ENCODE measurements around the gene PIK3CA.
"Not testable (repeated sequence)": the region's sequence is repeated elsewhere in the genome, so short reads cannot be mapped to it uniquely, and the experiment has no call there.

Gene PIK3CA

DNA sequence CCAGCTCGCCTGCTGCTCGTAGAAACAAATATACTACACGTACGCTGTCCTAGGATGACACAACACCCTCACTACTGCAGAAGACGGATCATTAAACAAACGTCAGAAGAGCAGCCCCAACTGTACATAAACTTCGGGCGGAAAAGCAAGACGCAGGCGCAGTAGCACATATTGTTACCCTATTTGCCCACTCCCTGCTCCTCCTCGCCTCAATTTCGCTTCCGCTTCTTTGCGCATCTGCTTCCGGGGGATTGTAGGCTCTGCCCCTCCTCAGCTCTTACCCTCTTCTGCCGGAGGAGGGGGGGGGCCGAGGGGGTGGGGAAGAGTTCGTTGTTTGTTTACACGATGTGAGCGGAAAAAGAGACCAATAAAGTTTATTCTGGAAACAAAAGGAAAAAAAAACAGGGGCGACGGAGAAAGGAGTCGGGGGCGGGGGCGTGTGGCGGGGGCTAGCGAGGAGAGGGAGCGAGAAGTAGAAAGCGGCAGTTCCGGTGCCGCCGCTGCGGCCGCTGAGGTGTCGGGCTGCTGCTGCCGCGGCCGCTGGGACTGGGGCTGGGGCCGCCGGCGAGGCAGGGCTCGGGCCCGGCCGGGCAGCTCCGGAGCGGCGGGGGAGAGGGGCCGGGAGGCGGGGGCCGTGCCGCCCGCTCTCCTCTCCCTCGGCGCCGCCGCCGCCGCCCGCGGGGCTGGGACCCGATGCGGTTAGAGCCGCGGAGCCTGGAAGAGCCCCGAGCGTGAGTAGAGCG lies at the start of gene PIK3CA:
Gene PIK3CA (plus strand): TSS at position 485 of the 743 bp plus-strand sequence. CDS start 50,469 bp downstream, outside the sequence.
- peak; percentile 98 for DNase-seq

- no peak for DNase-seq
Measured at GRCh38 chr3:179098388-179099077, 49.6 kb upstream of the PIK3CA start.

- DNase-seq: no peak
Measured at GRCh38 chr3:179100652-179101051, 47.5 kb upstream of the PIK3CA start.

GRCh38 chr3:179105881-179106280 lies 42.3 kb upstream of the PIK3CA start:
- no peak for DNase-seq

DNA sequence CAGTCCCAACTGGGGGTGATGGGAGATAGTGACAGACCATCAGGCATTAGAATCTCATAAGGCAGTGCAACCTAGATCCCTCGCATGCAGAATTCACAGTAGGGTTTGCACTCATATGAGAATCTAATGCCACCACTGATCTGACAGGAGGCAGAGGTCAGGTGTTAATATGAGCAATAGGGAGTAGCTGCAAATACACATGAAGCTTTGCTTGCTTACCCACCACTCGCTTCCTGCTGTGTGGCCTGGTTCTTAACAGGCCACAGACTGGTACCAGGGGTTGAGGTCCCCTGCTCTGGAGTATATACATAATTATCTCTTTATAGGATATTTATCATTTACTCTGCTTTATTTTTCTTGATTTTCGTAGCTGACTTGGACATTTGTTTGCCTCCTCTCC lies 40.5 kb upstream of the PIK3CA start:
- DNase-seq: no peak

DNA sequence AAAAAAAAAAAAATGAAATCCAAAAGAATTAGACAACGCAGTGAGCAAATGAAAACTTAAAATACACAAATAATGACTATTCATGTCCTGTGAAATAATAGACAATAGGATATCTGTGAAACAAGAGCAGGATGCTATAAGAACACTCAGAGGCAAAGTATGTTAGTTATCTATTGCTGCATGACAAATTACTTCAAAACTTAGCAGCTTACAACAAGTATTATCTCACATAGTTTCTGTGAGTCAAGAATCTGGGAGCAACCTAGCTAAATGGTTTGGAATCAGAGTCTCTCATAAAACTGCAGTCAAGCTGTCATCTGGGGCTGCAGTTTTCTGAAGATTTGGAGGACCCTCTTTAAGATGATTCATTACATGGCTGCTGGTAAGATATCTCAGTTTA lies 40.1 kb upstream of the PIK3CA start:
- no peak for DNase-seq

DNA sequence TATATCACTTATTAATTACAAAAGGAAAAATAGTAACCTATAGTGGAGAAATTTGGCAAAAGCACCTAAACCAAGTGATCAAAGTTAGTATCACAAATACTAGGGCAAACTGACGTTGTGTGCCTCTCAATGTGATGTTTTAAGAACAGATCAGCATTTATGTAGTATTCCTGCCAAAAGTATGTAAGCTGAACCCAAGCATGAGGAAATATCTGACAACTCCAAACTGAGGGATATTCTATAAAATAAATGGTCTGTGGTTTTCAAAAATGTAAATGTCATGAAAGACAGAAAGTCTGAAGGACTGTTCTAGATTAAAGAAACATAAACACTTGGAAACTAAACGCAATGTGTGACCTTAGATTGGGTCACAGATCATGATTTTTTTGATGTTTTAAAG lies 34.3 kb upstream of the PIK3CA start:
- no peak for DNase-seq

DNA sequence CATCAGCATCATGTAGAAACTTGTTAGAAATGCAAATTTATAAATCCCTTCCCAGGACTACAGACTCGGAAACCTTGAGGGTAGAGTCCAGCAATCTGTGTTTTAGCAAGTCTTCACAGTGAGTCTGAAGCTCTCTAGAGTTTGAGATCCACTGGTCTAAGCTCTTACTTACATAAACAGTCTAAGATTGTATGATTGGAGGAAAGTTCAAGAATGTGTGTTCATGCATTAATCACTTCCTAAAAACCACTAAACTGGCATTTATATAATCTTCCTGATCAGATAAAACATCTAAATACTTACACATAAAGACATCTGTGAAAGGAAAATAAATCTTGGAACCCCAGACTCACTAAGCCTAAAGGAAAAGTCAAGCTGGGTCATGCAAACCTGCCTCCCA lies 32.7 kb upstream of the PIK3CA start:
- not testable (repeated sequence) for DNase-seq

DNA sequence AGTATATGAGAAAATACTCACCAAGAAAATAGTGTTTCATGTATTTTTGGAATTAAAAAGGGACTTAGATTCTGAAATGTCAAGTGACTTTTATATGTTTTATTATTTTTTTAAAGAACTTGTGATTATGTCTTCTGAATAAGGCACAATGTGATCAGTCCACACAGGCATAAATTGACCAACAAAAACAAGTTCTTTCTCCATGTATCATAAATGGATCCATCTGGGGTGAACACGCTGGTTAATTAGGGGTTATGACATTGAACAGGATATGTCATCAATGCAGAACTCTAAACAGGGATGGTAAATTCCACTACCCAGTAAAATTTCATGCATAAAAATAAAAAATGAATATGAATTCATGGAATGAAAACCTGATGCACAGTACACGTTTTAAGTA lies 31.3 kb upstream of the PIK3CA start:
- DNase-seq: no peak

GRCh38 chr3:179132191-179132890 lies 15.8 kb upstream of the PIK3CA start:
- not testable (repeated sequence) for DNase-seq

- no peak for DNase-seq
Measured at GRCh38 chr3:179133575-179133974, 14.6 kb upstream of the PIK3CA start.

- no peak for DNase-seq
Measured at GRCh38 chr3:179136195-179136594, 12.0 kb upstream of the PIK3CA start.

GRCh38 chr3:179141890-179142289 lies 6.3 kb upstream of the PIK3CA start:
- no peak for DNase-seq

DNA sequence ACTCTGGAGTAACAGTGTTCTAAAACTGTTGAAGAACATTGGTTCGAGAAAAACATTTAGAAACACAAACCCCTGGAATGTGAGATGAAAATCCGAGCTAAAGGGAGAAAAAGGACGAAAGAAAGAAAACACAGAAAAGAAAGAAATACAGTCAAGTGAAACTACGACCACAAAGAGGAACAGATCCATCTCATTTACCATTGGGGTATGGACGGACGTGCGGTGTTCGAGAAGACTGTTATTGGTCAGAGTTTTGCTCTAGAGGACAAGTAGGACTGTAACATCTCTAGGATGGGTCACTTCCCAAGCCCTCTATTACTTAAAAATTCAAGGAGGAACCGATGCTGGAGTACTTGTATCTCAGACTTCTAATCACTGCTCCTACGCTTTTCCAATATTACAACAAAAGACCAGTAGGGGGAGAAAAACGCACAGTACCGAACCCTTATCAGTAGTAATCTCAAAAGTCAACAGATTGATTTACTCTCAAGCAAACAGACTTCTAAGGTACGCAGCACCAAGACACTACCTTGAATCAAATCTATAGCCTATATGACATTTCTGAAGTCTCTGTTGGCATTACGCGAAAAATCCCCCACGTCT lies 1.1 kb upstream of the PIK3CA start:
- DNase-seq: peak; percentile 76

DNA sequence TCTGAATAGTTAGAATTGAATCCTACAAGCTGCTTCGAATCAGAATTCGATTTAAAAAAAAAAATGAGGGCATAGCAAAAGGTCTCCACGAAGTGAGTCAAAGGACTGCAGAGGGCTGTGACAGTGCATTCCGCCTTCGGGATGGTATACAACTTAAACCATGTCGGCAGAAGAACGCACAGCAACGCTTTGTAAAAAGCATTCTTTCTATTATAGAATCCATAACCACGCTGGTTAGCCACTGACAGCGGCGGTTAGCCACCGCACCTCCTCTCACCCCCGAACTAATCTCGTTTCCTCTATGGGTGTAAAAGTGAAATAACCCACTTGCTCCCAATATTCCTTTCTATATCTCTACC lies 664 bp upstream of the PIK3CA start:
- no peak for DNase-seq

- peak; percentile 38 for DNase-seq
Measured at GRCh38 chr3:179148616-179149405, 654 bp downstream of the PIK3CA start.

DNA sequence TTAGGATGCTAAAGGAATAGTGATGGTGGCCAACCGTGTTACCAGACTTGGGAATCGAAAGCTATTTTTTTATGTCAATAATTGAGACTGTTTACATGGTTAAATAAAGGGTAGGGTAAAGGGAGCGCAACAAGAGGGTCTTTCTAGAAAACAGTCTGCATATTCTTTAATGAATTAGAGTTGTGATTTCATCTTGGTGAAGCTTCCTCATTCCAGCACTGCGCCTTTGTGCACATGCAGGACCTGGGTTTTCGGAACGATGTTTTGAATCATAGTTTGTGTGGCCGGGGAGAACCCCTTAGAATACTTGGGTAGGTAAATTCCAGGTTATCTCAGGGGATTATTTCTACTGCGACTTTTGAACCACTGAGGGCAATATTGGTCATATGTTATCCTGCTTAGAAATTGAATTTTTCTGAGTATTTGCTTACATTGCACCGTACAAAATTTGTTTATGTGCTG lies 1.3 kb downstream of the PIK3CA start:
- DNase-seq: no peak

GRCh38 chr3:179149951-179150350 lies 1.8 kb downstream of the PIK3CA start:
- DNase-seq: no peak

DNA sequence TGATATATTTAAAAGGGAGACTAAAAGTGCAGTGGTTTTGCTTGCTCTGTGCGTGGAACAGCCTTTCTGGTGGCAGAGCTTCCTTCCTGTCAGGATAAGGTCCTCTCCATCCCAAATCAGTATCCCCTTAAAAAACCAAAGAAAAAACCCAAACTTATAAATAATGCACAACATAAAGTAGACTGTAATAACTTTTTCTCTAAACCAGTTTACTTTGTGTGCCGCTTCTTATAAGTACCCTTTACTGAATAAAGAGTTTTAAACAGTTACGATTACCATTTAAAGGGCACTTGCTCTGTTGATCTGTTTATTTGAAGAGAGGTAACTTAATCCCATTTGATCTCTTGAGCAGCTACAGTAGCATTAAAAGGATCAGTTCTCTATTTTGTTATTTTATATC lies 2.5 kb downstream of the PIK3CA start:
- no peak for DNase-seq

- DNase-seq: no peak
Measured at GRCh38 chr3:179151474-179151873, 3.3 kb downstream of the PIK3CA start.

GRCh38 chr3:179156170-179156569 lies 8.0 kb downstream of the PIK3CA start:
- DNase-seq: no peak

GRCh38 chr3:179156775-179157174 lies 8.6 kb downstream of the PIK3CA start:
- no peak for DNase-seq

Measured in NCI-H2029 treated with DMSO at 0.1 percent for 48 hours (cell line).